ENCODE measurements around the gene APOM. TPM values are rescaled to one million over a fixed set of nuclear protein-coding genes. Genes with fewer than 3 reads are reported as not detected.

APOM gene
- total RNA-seq, 1 experiment from 2014 or later: 5.0 TPM

DNA sequence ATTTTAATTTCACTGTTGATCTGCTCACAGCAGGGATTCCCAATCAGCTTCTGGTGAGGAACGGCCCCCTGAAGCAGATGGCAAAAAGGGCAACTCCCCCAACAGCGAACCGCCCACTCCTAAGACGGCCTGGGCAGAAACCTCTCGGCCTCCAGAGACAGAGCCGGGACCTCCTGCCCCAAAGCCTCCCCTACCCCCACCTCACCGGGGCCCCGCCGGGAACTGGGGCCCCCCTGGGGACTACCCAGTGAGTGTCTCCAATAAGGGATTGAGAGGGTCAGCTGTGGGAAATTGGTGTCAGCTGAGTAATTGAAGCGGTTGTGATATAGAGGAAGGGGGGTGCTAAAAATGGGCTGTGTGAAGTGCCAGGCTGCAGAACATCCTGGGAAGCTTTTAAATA is 28.7 kb upstream of the APOM start:
- Mint-ChIP-seq H3K27me3 (ENCODE audit: insufficient read depth, unreplicated experiment) (no peaks in the 10 kb centered on the region), H3K4me3 (ENCODE audit: unreplicated experiment) (no peak overlapping the region), H3K27ac (ENCODE audit: low read depth, unreplicated experiment) (peak overlapping the region; percentile 60), H3K4me1 (ENCODE audit: insufficient read depth, unreplicated experiment) (peaks cover 10% of the 10 kb centered on the region), H3K9me3 (ENCODE audit: unreplicated experiment) (no peaks in the 10 kb centered on the region), H3K36me3 (ENCODE audit: insufficient read depth, unreplicated experiment) (peaks cover 100% of the 10 kb centered on the region)
- ChIA-PET CTCF (interaction anchor here (0.7 to 1.0 kb wide), 4 partner anchors 8 to 164 kb away, joined by 3 read pairs; no protein-coding TSS in a partner anchor), POLR2A (interaction anchor here (0.7 to 8.0 kb wide), 3 partner anchors 12 to 1879 kb away, joined by 4 to 50 read pairs (median 11); partner anchors contain the start of gene BAG6)
- BruUV-seq (replicated peaks): no TSS peak
- TF ChIP-seq, protein P1, sequence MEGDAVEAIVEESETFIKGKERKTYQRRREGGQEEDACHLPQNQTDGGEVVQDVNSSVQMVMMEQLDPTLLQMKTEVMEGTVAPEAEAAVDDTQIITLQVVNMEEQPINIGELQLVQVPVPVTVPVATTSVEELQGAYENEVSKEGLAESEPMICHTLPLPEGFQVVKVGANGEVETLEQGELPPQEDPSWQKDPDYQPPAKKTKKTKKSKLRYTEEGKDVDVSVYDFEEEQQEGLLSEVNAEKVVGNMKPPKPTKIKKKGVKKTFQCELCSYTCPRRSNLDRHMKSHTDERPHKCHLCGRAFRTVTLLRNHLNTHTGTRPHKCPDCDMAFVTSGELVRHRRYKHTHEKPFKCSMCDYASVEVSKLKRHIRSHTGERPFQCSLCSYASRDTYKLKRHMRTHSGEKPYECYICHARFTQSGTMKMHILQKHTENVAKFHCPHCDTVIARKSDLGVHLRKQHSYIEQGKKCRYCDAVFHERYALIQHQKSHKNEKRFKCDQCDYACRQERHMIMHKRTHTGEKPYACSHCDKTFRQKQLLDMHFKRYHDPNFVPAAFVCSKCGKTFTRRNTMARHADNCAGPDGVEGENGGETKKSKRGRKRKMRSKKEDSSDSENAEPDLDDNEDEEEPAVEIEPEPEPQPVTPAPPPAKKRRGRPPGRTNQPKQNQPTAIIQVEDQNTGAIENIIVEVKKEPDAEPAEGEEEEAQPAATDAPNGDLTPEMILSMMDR (IDR thresholded peaks at IDR 0.05; ENCODE audit: unreplicated experiment): no peak
- intact Hi-C loops (cut with micrococcal nuclease): no loop called here
- no peak for DNase-seq (ENCODE audit: unreplicated experiment)

DNA sequence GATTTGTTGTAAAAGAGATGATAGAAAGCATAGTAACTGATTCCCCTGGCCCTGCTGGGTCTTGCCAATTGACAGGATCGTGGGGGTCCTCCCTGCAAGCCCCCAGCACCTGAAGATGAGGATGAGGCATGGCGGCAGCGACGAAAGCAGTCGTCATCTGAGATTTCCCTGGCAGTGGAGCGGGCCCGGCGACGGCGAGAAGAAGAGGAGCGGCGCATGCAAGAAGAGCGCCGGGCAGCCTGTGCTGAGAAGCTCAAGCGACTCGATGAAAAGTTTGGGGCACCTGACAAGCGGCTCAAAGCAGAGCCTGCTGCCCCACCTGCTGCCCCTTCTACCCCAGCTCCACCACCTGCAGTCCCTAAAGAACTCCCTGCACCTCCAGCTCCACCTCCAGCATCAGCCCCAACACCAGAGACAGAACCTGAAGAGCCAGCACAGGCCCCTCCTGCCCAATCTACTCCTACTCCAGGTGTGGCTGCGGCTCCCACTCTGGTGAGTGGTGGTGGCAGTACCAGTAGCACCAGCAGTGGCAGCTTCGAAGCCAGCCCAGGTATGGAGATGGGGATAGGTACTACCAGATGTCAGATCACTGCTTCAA is 27.9 kb upstream of the APOM start:
- H3K36me3 Mint-ChIP-seq (ENCODE audit: insufficient read depth, unreplicated experiment): peaks cover 100% of the 10 kb centered on the region
- TF ChIP-seq, protein P1 (IDR thresholded peaks at IDR 0.05; ENCODE audit: unreplicated experiment): no peak
- DNase-seq (ENCODE audit: unreplicated experiment): no peak
- intact Hi-C loops (cut with micrococcal nuclease): no loop called here
- POLR2A ChIA-PET: interaction anchor here (1.0 to 8.0 kb wide), 2 partner anchors 11 to 24 kb away, joined by 4 to 50 read pairs; partner anchors contain the start of gene BAG6
- peak overlapping the region; percentile 60 for H3K27ac Mint-ChIP-seq (ENCODE audit: low read depth, unreplicated experiment)
- H3K27me3 Mint-ChIP-seq (ENCODE audit: insufficient read depth, unreplicated experiment): no peaks in the 10 kb centered on the region
- BruUV-seq (replicated peaks): no TSS peak
- no peaks in the 10 kb centered on the region for H3K9me3 Mint-ChIP-seq (ENCODE audit: unreplicated experiment)
- H3K4me3 Mint-ChIP-seq (ENCODE audit: unreplicated experiment): no peak overlapping the region
- CTCF ChIA-PET: interaction anchor here (0.7 to 0.9 kb wide), 2 partner anchors 13 to 49 kb away, joined by 3 read pairs; no protein-coding TSS in a partner anchor
- peaks cover 2% of the 10 kb centered on the region for H3K4me1 Mint-ChIP-seq (ENCODE audit: insufficient read depth, unreplicated experiment)

DNA sequence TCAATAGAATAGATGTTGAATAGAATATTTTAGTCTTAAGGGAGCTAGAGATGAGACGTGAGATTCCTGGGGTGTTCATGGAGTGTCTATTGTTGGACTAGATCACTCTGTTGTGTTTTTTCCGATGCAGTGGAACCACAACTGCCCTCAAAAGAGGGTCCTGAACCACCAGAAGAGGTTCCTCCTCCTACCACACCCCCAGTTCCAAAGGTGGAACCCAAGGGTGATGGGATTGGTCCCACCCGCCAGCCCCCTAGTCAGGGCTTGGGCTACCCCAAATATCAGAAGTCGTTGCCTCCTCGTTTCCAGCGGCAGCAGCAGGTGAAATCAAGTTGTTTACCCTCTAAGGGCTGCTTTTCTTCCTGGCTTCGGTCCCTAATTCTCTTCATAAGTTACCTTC is 26.7 kb upstream of the APOM start:
- DNase-seq (ENCODE audit: unreplicated experiment): no peak
- peaks cover 100% of the 10 kb centered on the region for H3K36me3 Mint-ChIP-seq (ENCODE audit: insufficient read depth, unreplicated experiment)
- H3K27ac Mint-ChIP-seq (ENCODE audit: low read depth, unreplicated experiment): no peak overlapping the region
- no peaks in the 10 kb centered on the region for H3K9me3 Mint-ChIP-seq (ENCODE audit: unreplicated experiment)
- no TSS peak for BruUV-seq (replicated peaks)
- TF ChIP-seq, protein P1 (IDR thresholded peaks at IDR 0.05; ENCODE audit: unreplicated experiment): no peak
- H3K27me3 Mint-ChIP-seq (ENCODE audit: insufficient read depth, unreplicated experiment): no peaks in the 10 kb centered on the region
- H3K4me3 Mint-ChIP-seq (ENCODE audit: unreplicated experiment): no peak overlapping the region
- H3K4me1 Mint-ChIP-seq (ENCODE audit: insufficient read depth, unreplicated experiment): no peaks in the 10 kb centered on the region
- ChIA-PET CTCF (no interaction called here), POLR2A (interaction anchor here (0.5 to 1.0 kb wide), 2 partner anchors 23 to 107 kb away, joined by 3 to 4 read pairs; partner anchors contain the start of gene BAG6)
- intact Hi-C loops (cut with micrococcal nuclease): no loop called here

DNA sequence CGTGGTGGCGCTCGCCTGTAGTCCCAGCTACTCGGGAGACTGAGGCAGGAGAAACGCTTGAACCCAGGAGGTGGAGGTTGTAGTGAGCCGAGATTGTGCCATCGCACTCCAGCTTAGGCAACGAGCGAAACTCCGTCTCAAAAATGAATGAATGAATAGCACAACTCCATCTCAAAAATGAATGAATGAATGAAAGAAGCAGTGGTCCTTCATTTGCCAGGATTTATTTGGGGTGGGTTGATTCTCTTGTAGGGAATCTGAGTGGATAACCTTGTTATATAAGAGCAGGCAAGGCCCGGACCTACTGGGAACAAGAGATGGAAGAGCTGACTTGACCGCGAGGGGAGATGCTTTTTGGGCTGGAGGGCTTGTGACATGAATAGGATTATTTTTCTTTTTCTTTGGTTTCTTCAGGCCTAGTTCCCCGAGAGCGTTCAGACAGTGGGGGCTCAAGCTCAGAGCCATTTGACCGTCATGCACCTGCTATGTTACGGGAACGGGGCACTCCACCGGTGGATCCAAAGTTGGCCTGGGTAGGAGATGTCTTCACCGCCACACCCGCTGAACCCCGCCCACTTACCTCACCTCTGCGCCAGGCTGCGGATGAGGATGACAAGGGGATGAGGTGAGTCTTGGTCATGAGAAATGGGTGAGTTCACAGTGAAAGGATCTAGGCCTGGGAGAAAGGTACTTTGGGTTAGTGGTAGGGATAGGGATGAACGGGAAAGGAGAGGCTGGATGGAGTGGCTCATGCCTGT is 25.3 kb upstream of the APOM start:
- Mint-ChIP-seq H3K4me3 (ENCODE audit: unreplicated experiment) (no peak overlapping the region), H3K27ac (ENCODE audit: low read depth, unreplicated experiment) (no peak overlapping the region), H3K36me3 (ENCODE audit: insufficient read depth, unreplicated experiment) (peaks cover 100% of the 10 kb centered on the region), H3K4me1 (ENCODE audit: insufficient read depth, unreplicated experiment) (no peaks in the 10 kb centered on the region), H3K9me3 (ENCODE audit: unreplicated experiment) (no peaks in the 10 kb centered on the region), H3K27me3 (ENCODE audit: insufficient read depth, unreplicated experiment) (no peaks in the 10 kb centered on the region)
- intact Hi-C loops (cut with micrococcal nuclease): no loop called here
- no TSS peak for BruUV-seq (replicated peaks)
- POLR2A ChIA-PET: no interaction called here
- DNase-seq (ENCODE audit: unreplicated experiment): no peak
- CTCF ChIA-PET: no interaction called here
- TF ChIP-seq, protein P1 (IDR thresholded peaks at IDR 0.05; ENCODE audit: unreplicated experiment): no peak
